ENCODE measurements around the gene NFKB1. TPM values are rescaled to one million over a fixed set of nuclear protein-coding genes. Genes with fewer than 3 reads are reported as not detected.

NFKB1 gene
- total RNA-seq = 10 to 100 TPM; 37.9 to 45.5 (median 43.4) TPM

- 1% methylated on average over 30 to 54 of the region's 63 CpGs for WGBS, 2 donors
- TF ChIP-seq POLR2A (IDR thresholded peaks at IDR 0.05) = no peak
- TF ChIP-seq CTCF (IDR thresholded peaks at IDR 0.05) = no peak
- peak within 1 kb of the TSS; percentile 89 for H3K4me3 ChIP-seq (ENCODE audit: low read depth, poor library complexity, severe bottlenecking)
- DNase-seq (ENCODE audit: low spot score in 2 of 2) = peak; percentile 45 to 92
- intact Hi-C loops (cut with DNase I; ENCODE audit: low total_unique reads) = loop anchor here (5.0 kb wide), 1 partner anchor 326 kb away; the partner anchor contains the start of gene UBE2D3
These were observed at the start of gene NFKB1 for GRCh38 chr4:102500696-102501446. NFKB1 (plus strand) TSS chr4:102501359; CDS start chr4:102525519, 24,160 bp downstream.

GRCh38 chr4:102452854-102453253, 48.3 kb upstream of the NFKB1 start:
- WGBS, 2 donors = 46 to 93% methylated on average over 1 of the region's 1 CpG
- TF ChIP-seq POLR2A (IDR thresholded peaks at IDR 0.05) = no peak
- TF ChIP-seq CTCF (IDR thresholded peaks at IDR 0.05) = no peak
- DNase-seq (ENCODE audit: low spot score in 2 of 2) = no peak
- no peak overlapping the region for H3K4me3 ChIP-seq (ENCODE audit: low read depth, poor library complexity, severe bottlenecking)
- intact Hi-C loops (cut with DNase I; ENCODE audit: low total_unique reads) = no loop called here

- intact Hi-C loops (cut with DNase I; ENCODE audit: low total_unique reads) = no loop called here
- 91 to 92% methylated on average over 3 of the region's 3 CpGs for WGBS, 2 donors
- TF ChIP-seq CTCF (IDR thresholded peaks at IDR 0.05) (no peak), POLR2A (IDR thresholded peaks at IDR 0.05) (no peak)
- no peak for DNase-seq (ENCODE audit: low spot score in 2 of 2)
- H3K4me3 ChIP-seq (ENCODE audit: low read depth, poor library complexity, severe bottlenecking) = no peak overlapping the region
These were observed 47.3 kb upstream of the NFKB1 start for GRCh38 chr4:102453827-102454226.

GRCh38 chr4:102454268-102454667, 46.9 kb upstream of the NFKB1 start:
- TF ChIP-seq POLR2A (IDR thresholded peaks at IDR 0.05) = no peak
- no peak for TF ChIP-seq CTCF (IDR thresholded peaks at IDR 0.05)
- H3K4me3 ChIP-seq (ENCODE audit: low read depth, poor library complexity, severe bottlenecking) = no peak overlapping the region
- intact Hi-C loops (cut with DNase I; ENCODE audit: low total_unique reads) = no loop called here
- 47 to 55% methylated on average over 1 of the region's 1 CpG for WGBS, 2 donors
- DNase-seq (ENCODE audit: low spot score in 2 of 2) = no peak

- WGBS, 2 donors = 48 to 55% methylated on average over 9 of the region's 9 CpGs
- H3K4me3 ChIP-seq (ENCODE audit: low read depth, poor library complexity, severe bottlenecking) = no peak overlapping the region
- TF ChIP-seq CTCF (IDR thresholded peaks at IDR 0.05) = no peak
- no peak for TF ChIP-seq POLR2A (IDR thresholded peaks at IDR 0.05)
- intact Hi-C loops (cut with DNase I; ENCODE audit: low total_unique reads) = no loop called here
- no peak for DNase-seq (ENCODE audit: low spot score in 2 of 2)
These were observed 46.0 kb upstream of the NFKB1 start for GRCh38 chr4:102454981-102455685.
